Esophagus squamous epithelium (tissue), 5 donors: ENCODE data around the gene ELK1. TPM values are rescaled to one million over a fixed set of nuclear protein-coding genes. Genes with fewer than 3 reads are reported as not detected.

Experiments
- DNase-seq: peaks from one replicate; lab custom pipeline; 2025; lab: John Stamatoyannopoulos, UW
- H3K27ac ChIP-seq, 4 donors: fragments of 200-600 bp; sonication (generic); one replicate each; pipeline ENCODE4 v1.5.1; 2016 to 2019; ENCODE audit warnings: mild to moderate bottlenecking in 1 of 4
- H3K27me3 ChIP-seq, 4 donors: fragments of 200-600 bp; sonication (generic); 1 replicate in 3 of 4; 2 replicates in 1 of 4; pipeline versions ENCODE4 v1.5.1 to v1.6.0; 2017 to 2021; ENCODE audit warnings: antibody characterized with exemption in 1 of 4
- H3K36me3 ChIP-seq, 3 donors: fragments of 200-600 bp; sonication (generic); one replicate each; pipeline ENCODE4 v1.5.1; 2016 to 2019
- H3K4me1 ChIP-seq, 3 donors: fragments of 200-600 bp; sonication (generic); one replicate each; pipeline ENCODE4 v1.5.1; 2017 to 2019
- H3K4me3 ChIP-seq, 4 donors: fragments of 200-600 bp; sonication (generic); 1 replicate in 3 of 4; 2 replicates in 1 of 4; pipeline ENCODE4 v1.5.1; 2016 to 2019; ENCODE audit warnings: mild to moderate bottlenecking in 2 of 4, moderate library complexity in 1 of 4
- H3K9me3 ChIP-seq, 3 donors: fragments of 200-600 bp; sonication (generic); one replicate each; pipeline ENCODE4 v1.5.1; 2016 to 2019
- CTCF ChIP-seq, 6 experiments: fragments of 450-650 bp in 4 of 6; fragments of 200-600 bp in 2 of 6; sonication (generic) in 2 of 6; IDR thresholded peaks; one replicate each; pipeline ENCODE4 v1.5.1; 2016 to 2019; ENCODE audit warnings: antibody characterized with exemption in 6 of 6, mild to moderate bottlenecking in 4 of 6, moderate library complexity in 4 of 6
- POLR2A ChIP-seq, 4 donors: fragments of 450-650 bp; IDR thresholded peaks; one replicate each; pipeline ENCODE4 v1.6.1; 2017; ENCODE audit warnings: antibody characterized with exemption in 4 of 4, mild to moderate bottlenecking in 4 of 4, moderate library complexity in 3 of 4
- WGBS, 2 donors: methylation state at CpG; one replicate each; pipeline ENCODE4 v1.1.5; 2018; 5-methylcytosine and 5-hydroxymethylcytosine counted together
- intact Hi-C: fragments of 100-400 bp; cut with DNase I; formaldehyde crosslinking; loops from one replicate; pipeline ENCODE4 v1.15.0; 2022
- total RNA-seq, 4 donors: library from RNA; depleted of rRNA; stranded (reverse); fragments of >200 nt; gene quantifications; one replicate each; pipeline ENCODE4 v1.1.0, GENCODE V29; 2016
- donor health status: DM: yes; HTN: yes; CAD: no.

ELK1 gene
- total RNA-seq, 4 donors from 2014 or later, result 11.4 to 22.6 (median 15.9) TPM

GRCh38 chrX:47619486-47620302 lies 30.7 kb downstream of the ELK1 start, which contains the start of gene SYN1:
SYN1 (minus strand) TSS chrX:47619857; CDS start chrX:47619728, 129 bp downstream.
- H3K27ac ChIP-seq, result no peak within 1 kb of the TSS
- intact Hi-C loops, result no loop called here
- H3K27me3 ChIP-seq, result peaks cover 0 to 15% (median 0%) of the 10 kb centered on the region in 4 donors
- no peaks in the 10 kb centered on the region for H3K9me3 ChIP-seq
- 0% methylated on average over 9 of the region's 88 CpGs; no CpG with 5 or more reads in 1 of the 2 donors for WGBS, 2 donors
- TF ChIP-seq CTCF (IDR thresholded peaks at IDR 0.05) (peak in 5 of 6 experiments; percentile 10 to 52 (median 19)), POLR2A (IDR thresholded peaks at IDR 0.05) (no peak)
- no peaks in the 10 kb centered on the region for H3K36me3 ChIP-seq
- H3K4me3 ChIP-seq, result peak within 1 kb of the TSS; percentile 16 to 59 (median 29)
- DNase-seq, result no peak
- H3K4me1 ChIP-seq, result peaks cover 0 to 15% (median 3%) of the 10 kb centered on the region in 3 donors

GRCh38 chrX:47618923-47619485 lies 31.4 kb downstream of the ELK1 start:
- intact Hi-C loops, result no loop called here
- peak overlapping the region in 2 of 4 donors; percentile 40 to 59 for H3K4me3 ChIP-seq
- TF ChIP-seq POLR2A (IDR thresholded peaks at IDR 0.05) (no peak), CTCF (IDR thresholded peaks at IDR 0.05) (no peak)
- no peaks in the 10 kb centered on the region for H3K9me3 ChIP-seq
- peaks cover 0 to 15% (median 3%) of the 10 kb centered on the region in 3 donors for H3K4me1 ChIP-seq
- H3K27ac ChIP-seq, result no peak overlapping the region
- H3K36me3 ChIP-seq, result no peaks in the 10 kb centered on the region
- 66 to 74% methylated on average over 7 to 16 of the region's 32 CpGs for WGBS, 2 donors
- DNase-seq, result no peak
- H3K27me3 ChIP-seq, result peaks cover 0 to 13% (median 0%) of the 10 kb centered on the region in 4 donors

GRCh38 chrX:47614618-47615017 lies 35.7 kb downstream of the ELK1 start:
- TF ChIP-seq CTCF (IDR thresholded peaks at IDR 0.05) (no peak), POLR2A (IDR thresholded peaks at IDR 0.05) (no peak)
- intact Hi-C loops, result no loop called here
- no peak for DNase-seq
- no peak overlapping the region for H3K4me3 ChIP-seq
- peaks cover 0 to 4% (median 0%) of the 10 kb centered on the region in 4 donors for H3K27me3 ChIP-seq
- no peaks in the 10 kb centered on the region for H3K36me3 ChIP-seq
- H3K4me1 ChIP-seq, result peaks cover 0 to 5% (median 1%) of the 10 kb centered on the region in 3 donors
- 65% methylated on average over 2 of the region's 5 CpGs; no CpG with 5 or more reads in 1 of the 2 donors for WGBS, 2 donors
- H3K27ac ChIP-seq, result no peak overlapping the region
- no peaks in the 10 kb centered on the region for H3K9me3 ChIP-seq

- no peak for TF ChIP-seq CTCF (IDR thresholded peaks at IDR 0.05)
- no peak for TF ChIP-seq POLR2A (IDR thresholded peaks at IDR 0.05)
- no peak overlapping the region for H3K4me3 ChIP-seq
- H3K27ac ChIP-seq, result no peak overlapping the region
- no peaks in the 10 kb centered on the region for H3K9me3 ChIP-seq
- no peak for DNase-seq
- H3K4me1 ChIP-seq, result no peaks in the 10 kb centered on the region
- no peaks in the 10 kb centered on the region for H3K27me3 ChIP-seq
- intact Hi-C loops, result no loop called here
- 89 to 94% methylated on average over 6 to 8 of the region's 8 CpGs for WGBS, 2 donors
- H3K36me3 ChIP-seq, result no peaks in the 10 kb centered on the region
These were observed 37.3 kb downstream of the ELK1 start for GRCh38 chrX:47613082-47613481.

GRCh38 chrX:47612418-47612817 lies 37.9 kb downstream of the ELK1 start:
- TF ChIP-seq POLR2A (IDR thresholded peaks at IDR 0.05) (no peak), CTCF (IDR thresholded peaks at IDR 0.05) (no peak)
- intact Hi-C loops, result no loop called here
- Histone ChIP-seq H3K36me3 (no peaks in the 10 kb centered on the region), H3K4me3 (no peak overlapping the region), H3K9me3 (no peaks in the 10 kb centered on the region), H3K4me1 (no peaks in the 10 kb centered on the region), H3K27me3 (no peaks in the 10 kb centered on the region), H3K27ac (no peak overlapping the region)
- DNase-seq, result no peak
